Activated CD4-positive, CD25-positive, alpha-beta regulatory T cell treated with anti-CD3 and anti-CD28 coated beads, Interleukin-2, amount 50 U/mL, for 24 hours (primary cell): ENCODE data around the gene ARHGAP24.
"Not testable (repeated sequence)": the region's sequence is repeated elsewhere in the genome, so short reads cannot be mapped to it uniquely, and the experiment has no call there.

Experiments
- ATAC-seq, 2 donors: fragments of 150-1000 bp; cut with Tn5 transposase; one replicate each; pipeline ENCODE4 v1.10.0; 2021; ENCODE audit warnings: mild to moderate bottlenecking in 1 of 2, moderate library complexity in 1 of 2

ARHGAP24 gene

GRCh38 chr4:85968945-85969819 lies 494.2 kb downstream of the ARHGAP24 start:
- no peak for ATAC-seq

- no peak for ATAC-seq
Observed at GRCh38 chr4:85970535-85970934, 495.6 kb downstream of the ARHGAP24 start.

GRCh38 chr4:85979276-85979675 lies 504.3 kb downstream of the ARHGAP24 start:
- no peak for ATAC-seq

GRCh38 chr4:85986266-85986665 lies 511.3 kb downstream of the ARHGAP24 start:
- ATAC-seq = no peak

- no peak for ATAC-seq
Observed at GRCh38 chr4:85993641-85994040, 518.7 kb downstream of the ARHGAP24 start.

GRCh38 chr4:85994576-85994975 lies 519.6 kb downstream of the ARHGAP24 start:
- no peak for ATAC-seq

GRCh38 chr4:85995361-85995760 lies 520.4 kb downstream of the ARHGAP24 start:
- ATAC-seq = no peak

GRCh38 chr4:86001591-86001990 lies 526.6 kb downstream of the ARHGAP24 start:
- ATAC-seq = no peak

GRCh38 chr4:86004030-86004429 lies 529.1 kb downstream of the ARHGAP24 start:
- no peak for ATAC-seq

GRCh38 chr4:86006057-86006456 lies 531.1 kb downstream of the ARHGAP24 start:
- no peak for ATAC-seq

GRCh38 chr4:86007042-86007441 lies 532.1 kb downstream of the ARHGAP24 start:
- no peak for ATAC-seq

- ATAC-seq = no peak
Observed at GRCh38 chr4:86011117-86011516, 536.2 kb downstream of the ARHGAP24 start.

GRCh38 chr4:86013621-86014020 lies 538.7 kb downstream of the ARHGAP24 start:
- no peak for ATAC-seq

GRCh38 chr4:86014599-86014998 lies 539.6 kb downstream of the ARHGAP24 start:
- ATAC-seq = no peak

GRCh38 chr4:86015412-86016350 lies 540.7 kb downstream of the ARHGAP24 start:
- no peak for ATAC-seq

GRCh38 chr4:86019362-86019761 lies 544.4 kb downstream of the ARHGAP24 start:
- no peak for ATAC-seq

GRCh38 chr4:86019906-86020305 lies 545.0 kb downstream of the ARHGAP24 start:
- no peak for ATAC-seq

- not testable (repeated sequence) for ATAC-seq
Observed at GRCh38 chr4:86021671-86022070, 546.7 kb downstream of the ARHGAP24 start.

GRCh38 chr4:86026720-86027119 lies 551.8 kb downstream of the ARHGAP24 start:
- ATAC-seq = no peak

GRCh38 chr4:86031927-86032326 lies 557.0 kb downstream of the ARHGAP24 start:
- ATAC-seq = no peak

GRCh38 chr4:86032476-86033022 lies 557.6 kb downstream of the ARHGAP24 start:
- no peak for ATAC-seq

GRCh38 chr4:86033171-86033570 lies 558.2 kb downstream of the ARHGAP24 start:
- ATAC-seq = no peak

- ATAC-seq = no peak
Observed at GRCh38 chr4:86034616-86035015, 559.7 kb downstream of the ARHGAP24 start.
